Measurements from ENCODE around the gene CD79A. TPM values are rescaled to one million over a fixed set of nuclear protein-coding genes. Genes with fewer than 3 reads are reported as not detected.
A peak's percentile ranks its signal among the peaks of the same experiment; 100 is the strongest.

Gene CD79A
- total RNA-seq, 1 donor from 2014 or later = 2.6 TPM

GRCh38 chr19:41886761-41887710 lies 10.0 kb downstream of the CD79A start:
- ATAC-seq = no peak

GRCh38 chr19:41887711-41888382 lies 10.8 kb downstream of the CD79A start:
- ATAC-seq = peak; percentile 8

- ATAC-seq = no peak
Observed at GRCh38 chr19:41888926-41889325, 11.8 kb downstream of the CD79A start.

GRCh38 chr19:41889896-41890295 lies 12.8 kb downstream of the CD79A start:
- no peak for ATAC-seq

GRCh38 chr19:41890936-41891335 lies 13.9 kb downstream of the CD79A start:
- ATAC-seq = no peak

- ATAC-seq = no peak
Observed at GRCh38 chr19:41892173-41892902, 15.3 kb downstream of the CD79A start.

- no peak for ATAC-seq
Observed at GRCh38 chr19:41893899-41894298, 16.8 kb downstream of the CD79A start.

- no peak for ATAC-seq
Observed at GRCh38 chr19:41894350-41894749, 17.3 kb downstream of the CD79A start.

GRCh38 chr19:41895745-41896580 lies 18.9 kb downstream of the CD79A start:
- ATAC-seq = no peak

GRCh38 chr19:41896581-41896942 lies 19.5 kb downstream of the CD79A start:
- ATAC-seq = no peak

- no peak for ATAC-seq
Observed at GRCh38 chr19:41897181-41897580, 20.1 kb downstream of the CD79A start.

GRCh38 chr19:41897820-41898219 lies 20.7 kb downstream of the CD79A start:
- ATAC-seq = no peak

GRCh38 chr19:41898235-41898634 lies 21.2 kb downstream of the CD79A start:
- ATAC-seq = no peak

GRCh38 chr19:41901707-41902360 lies 24.8 kb downstream of the CD79A start:
- ATAC-seq = no peak

GRCh38 chr19:41902594-41902993 lies 25.5 kb downstream of the CD79A start:
- ATAC-seq = no peak

- ATAC-seq = no peak
Observed at GRCh38 chr19:41903193-41903953, 26.3 kb downstream of the CD79A start.

GRCh38 chr19:41904118-41904870 lies 27.2 kb downstream of the CD79A start:
- ATAC-seq = peak; percentile 46

- ATAC-seq = no peak
Observed at GRCh38 chr19:41905273-41906002, 28.4 kb downstream of the CD79A start.

GRCh38 chr19:41906271-41906670 lies 29.2 kb downstream of the CD79A start:
- no peak for ATAC-seq
